Posterior cingulate gyrus (tissue), 11 donors: ENCODE results near the gene PRKG1.
"Not testable (repeated sequence)": the region's sequence is repeated elsewhere in the genome, so short reads cannot be mapped to it uniquely, and the experiment has no call there.

Experiments
- DNase-seq, 10 donors: peaks; one replicate each; pipeline versions ENCODE4 v3.0.0 to v3.0.0-alpha.2; 2020 to 2021; ENCODE audit warnings: mixed read lengths in 3 of 10
- intact Hi-C: fragments of 100-400 bp; cut with DNase I; formaldehyde crosslinking; loops from one replicate; pipeline ENCODE4 v1.15.1; 2023

The PRKG1 gene

GRCh38 chr10:51363415-51363814, 289.1 kb downstream of the PRKG1 start:
- DNase-seq = no peak
- intact Hi-C loops = no loop called here

DNA sequence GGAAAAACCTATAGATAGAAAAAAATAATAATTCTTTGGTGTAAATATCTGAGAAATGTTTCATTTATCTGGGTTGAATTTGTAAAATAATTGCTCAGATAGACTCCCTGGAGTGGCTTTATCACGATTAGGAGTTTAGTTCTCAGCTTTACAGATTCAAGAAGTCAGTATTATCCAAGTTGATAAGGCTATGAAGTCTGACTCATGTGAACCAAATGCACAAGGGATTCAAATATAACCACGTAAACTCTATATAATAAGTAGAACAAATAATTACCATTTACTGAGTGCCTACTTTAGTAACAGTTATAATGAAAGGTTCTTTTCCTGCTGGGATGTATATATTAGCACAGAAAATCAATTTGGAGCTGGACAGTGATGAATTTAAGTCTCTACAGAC, 290.4 kb downstream of the PRKG1 start:
- intact Hi-C loops = no loop called here

GRCh38 chr10:51366044-51366443, 291.8 kb downstream of the PRKG1 start:
- DNase-seq = no peak
- intact Hi-C loops = no loop called here

More for the DNA sequence above, 290.4 kb downstream of the PRKG1 start:
- no peak for DNase-seq

DNA sequence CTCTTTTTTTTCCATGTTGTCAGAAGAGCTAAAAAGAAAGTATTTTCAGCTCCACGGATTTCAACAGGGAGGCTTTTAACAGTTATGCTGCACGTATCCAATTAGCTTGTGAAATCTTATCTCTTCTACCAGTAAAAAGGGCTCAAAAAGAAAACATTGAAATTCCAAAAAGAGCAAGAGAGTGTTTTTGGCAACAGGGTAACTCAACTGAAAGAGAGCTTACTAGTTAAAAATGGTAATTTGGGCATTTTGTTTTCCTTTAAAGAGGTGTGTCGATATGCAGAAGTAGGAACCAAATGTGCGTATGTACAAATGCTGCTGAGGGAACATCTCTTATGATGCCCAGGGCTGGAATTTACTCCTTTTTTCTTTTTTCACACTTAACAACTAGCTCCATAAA, 292.8 kb downstream of the PRKG1 start:
- intact Hi-C loops = no loop called here

DNA sequence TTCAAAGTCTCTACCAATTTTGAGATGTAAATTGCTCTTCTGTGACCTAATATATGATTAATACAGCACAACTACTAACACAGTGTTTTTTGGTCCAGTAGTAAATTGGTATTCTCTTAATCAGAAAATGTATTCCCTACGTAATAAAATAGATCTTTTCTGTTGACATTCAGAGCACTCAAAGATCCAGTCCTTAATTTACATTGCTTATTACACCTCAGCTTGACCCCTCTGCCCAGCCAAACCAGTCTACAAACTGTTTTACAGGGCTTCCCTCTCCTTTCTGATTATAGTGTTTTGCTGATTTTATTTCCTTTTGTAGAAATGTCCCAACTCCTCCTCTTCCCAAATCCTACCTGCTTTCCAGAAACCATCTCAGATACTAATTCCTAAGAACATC, 293.4 kb downstream of the PRKG1 start:
- no peak for DNase-seq
- intact Hi-C loops = no loop called here

More for the DNA sequence above, 292.8 kb downstream of the PRKG1 start:
- no peak for DNase-seq

DNA sequence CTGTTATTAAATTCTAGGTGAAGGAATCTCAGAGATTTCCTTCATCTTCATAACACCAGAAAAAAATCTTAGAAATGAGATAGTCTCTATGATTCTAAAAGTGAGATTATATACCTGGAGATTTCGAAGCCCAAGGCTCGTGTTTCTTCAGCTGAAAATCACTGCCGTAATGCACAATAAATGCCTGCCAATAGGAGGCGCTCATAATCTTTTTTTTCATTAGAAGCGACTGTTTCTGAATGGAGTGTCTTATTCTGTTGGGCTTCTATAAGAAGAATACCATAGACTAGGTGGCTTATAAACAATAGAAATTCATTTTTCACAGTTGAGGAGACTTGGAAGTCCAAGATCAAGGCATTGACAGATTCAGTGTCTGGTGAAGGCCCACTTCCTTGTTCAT, 294.7 kb downstream of the PRKG1 start:
- no peak for DNase-seq
- intact Hi-C loops = no loop called here

DNA sequence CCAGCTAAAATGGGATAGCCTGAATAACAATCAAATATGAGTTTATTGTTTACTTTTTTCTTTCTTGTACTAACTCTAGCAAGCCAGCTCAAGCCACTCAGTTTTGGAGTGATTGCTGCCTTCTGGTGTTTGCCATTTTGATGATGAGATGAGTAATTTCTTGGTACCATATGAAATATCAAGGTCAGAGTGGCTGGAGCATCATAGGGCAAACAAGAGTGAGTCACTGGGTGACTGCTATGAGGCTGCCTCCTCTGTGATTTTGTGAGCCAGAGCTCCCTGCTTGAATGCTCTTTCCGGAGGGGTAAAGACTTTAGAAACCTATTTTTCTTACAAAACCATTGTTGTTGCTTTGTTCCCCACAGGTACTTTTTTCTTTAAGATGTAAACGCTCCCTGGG, 295.6 kb downstream of the PRKG1 start:
- DNase-seq = no peak
- intact Hi-C loops = no loop called here

DNA sequence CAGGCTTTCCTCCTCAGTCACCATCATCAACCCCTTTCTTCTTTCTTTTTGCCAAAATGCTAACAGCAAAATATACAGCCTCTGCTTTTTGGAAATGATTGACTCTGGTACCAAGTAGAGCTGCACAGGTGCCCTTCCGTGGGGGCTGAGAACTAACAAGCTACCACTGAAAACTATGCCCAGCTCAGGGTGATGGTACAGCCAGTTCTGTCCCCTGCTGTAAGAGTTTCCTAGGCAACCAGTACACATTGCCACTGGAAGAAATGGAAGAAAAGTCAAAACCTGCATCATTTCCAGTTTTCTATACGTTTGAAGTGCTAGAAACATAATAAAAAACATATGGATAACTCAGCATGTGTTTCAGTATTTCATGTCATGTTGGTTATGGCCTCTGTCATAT, 297.5 kb downstream of the PRKG1 start:
- intact Hi-C loops = no loop called here
- no peak for DNase-seq

DNA sequence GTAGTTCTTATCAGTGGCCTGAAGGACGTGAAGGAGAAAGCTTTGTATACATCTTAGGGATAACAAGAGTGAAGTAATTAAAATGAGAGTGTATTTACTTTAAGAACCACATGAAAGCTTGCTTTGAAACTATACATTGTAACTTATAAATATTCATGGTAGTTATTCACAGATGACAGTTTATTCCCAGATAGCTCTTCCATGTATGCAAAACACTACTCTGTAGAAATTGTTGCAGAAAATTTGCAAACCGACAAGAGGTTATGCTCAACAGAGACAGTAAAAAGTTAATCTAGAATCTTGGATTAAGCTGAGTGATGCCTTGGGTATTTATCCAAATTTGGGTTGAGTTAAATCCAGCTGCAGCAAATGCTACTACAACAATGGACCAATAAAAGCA, 301.5 kb downstream of the PRKG1 start:
- no peak for DNase-seq
- intact Hi-C loops = no loop called here

- intact Hi-C loops = no loop called here
- DNase-seq = no peak
Measured at GRCh38 chr10:51377070-51377931, 303.0 kb downstream of the PRKG1 start.

- intact Hi-C loops = no loop called here
- no peak for DNase-seq
Measured at GRCh38 chr10:51377932-51378599, 303.8 kb downstream of the PRKG1 start.

DNA sequence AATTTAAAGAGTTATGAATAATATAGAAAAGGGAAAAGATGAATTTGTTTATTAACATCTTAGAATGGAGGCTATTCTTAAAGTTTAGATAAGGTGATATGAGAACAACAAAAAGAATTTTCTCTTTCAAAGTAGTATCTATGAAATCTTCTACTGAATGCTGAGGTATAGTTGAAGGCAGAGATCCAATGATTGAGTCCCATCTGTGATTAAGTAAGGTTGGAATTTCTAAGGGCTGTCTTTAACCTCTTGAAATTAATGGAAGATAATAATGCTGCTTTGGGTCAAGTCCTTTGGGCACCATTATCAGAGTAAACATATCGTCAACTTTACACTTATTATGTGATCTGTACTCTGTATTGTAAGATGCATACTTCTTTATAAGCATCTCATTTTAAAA, 307.9 kb downstream of the PRKG1 start:
- intact Hi-C loops = no loop called here
- no peak for DNase-seq

DNA sequence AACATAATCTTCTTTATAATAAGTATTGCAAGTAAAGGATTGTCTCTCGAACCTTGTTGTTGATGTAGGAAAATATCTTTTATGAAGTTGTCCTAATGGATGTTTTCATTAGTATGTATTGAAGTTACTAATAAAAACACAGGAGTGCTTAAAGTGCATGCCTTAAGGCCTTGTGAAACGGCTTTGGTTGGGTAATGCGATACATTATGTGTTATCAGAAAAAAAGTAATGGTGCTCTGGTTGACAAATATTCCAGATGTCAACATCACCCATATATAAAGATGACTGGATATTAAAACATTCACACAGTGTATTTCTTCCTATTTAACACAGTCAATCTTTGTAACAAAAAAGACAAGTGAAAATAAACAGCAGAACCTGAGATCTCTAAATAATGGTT, 310.7 kb downstream of the PRKG1 start:
- intact Hi-C loops = no loop called here
- DNase-seq = no peak

GRCh38 chr10:51386248-51386885, 312.1 kb downstream of the PRKG1 start:
- no peak for DNase-seq
- intact Hi-C loops = no loop called here

- DNase-seq = peak in 6 of 10 donors; percentile 23 to 91 (median 60)
Measured at GRCh38 chr10:51389415-51390321, 315.4 kb downstream of the PRKG1 start.

DNA sequence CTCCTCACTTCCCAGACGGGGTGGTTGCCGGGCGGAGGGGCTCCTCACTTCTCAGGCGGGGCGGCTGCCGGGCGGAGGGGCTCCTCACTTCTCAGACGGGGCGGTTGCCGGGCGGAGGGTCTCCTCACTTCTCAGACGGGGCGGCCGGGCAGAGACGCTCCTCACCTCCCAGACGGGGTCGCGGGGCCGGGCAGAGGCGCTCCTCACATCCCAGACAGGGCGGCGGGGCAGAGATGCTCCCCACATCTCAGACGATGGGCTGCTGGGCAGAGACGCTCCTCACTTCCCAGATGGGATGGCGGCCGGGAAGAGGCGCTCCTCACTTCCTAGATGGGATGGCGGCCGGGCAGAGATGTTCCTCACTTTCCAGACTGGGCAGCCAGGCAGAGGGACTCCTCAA, 318.7 kb downstream of the PRKG1 start:
- DNase-seq = not testable (repeated sequence)

More at GRCh38 chr10:51389415-51390321, 315.4 kb downstream of the PRKG1 start:
- intact Hi-C loops = loop anchor here (2.0 kb wide), 1 partner anchor 571 kb away; no protein-coding TSS in a partner anchor

DNA sequence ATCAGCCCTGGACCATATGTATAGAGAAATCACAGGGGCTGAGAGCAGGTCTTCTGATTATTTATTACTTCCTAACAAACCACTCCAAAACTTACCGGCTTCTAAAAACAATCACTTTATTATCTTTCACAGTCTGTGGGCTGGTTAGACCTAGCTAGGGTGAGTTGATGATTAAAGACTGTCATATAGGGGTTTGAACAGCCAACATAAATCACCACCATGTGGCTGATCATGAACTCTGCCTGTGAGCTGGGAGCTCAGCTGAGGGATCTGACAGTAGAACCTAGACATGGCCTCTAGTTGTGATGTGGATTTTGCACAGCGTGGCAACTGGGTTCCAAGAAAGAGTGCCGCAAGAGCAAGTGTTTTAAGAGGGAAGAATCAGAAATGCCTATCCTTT, 319.8 kb downstream of the PRKG1 start:
- intact Hi-C loops = no loop called here
- no peak for DNase-seq

More for the DNA sequence above, 318.7 kb downstream of the PRKG1 start:
- intact Hi-C loops = not testable (repeated sequence)

GRCh38 chr10:51397244-51397643, 323.0 kb downstream of the PRKG1 start:
- DNase-seq = no peak
- intact Hi-C loops = no loop called here

DNA sequence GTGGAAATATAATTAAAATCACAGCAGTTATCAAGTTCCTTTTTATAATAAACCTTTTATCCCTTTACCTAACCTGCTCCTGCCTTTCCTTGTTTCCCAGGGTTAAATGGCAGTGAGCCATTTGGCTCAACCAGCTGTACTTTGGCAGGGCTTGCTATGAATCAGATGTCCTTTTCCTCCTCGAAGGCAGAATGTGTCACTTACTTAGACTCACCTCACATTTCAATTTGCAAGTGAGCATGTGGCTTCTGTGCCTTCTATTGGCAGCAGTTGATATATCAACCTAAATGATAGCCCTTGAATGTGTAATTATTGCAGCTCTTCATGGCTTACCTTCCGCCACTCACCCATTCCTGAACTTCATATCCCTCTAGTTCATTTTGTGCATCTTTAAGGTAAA, 323.4 kb downstream of the PRKG1 start:
- intact Hi-C loops = no loop called here
- DNase-seq = no peak

- no peak for DNase-seq
- intact Hi-C loops = no loop called here
Measured at GRCh38 chr10:51399840-51400239, 325.6 kb downstream of the PRKG1 start.
